GM19035 (cell line): ENCODE results near the gene PLAC1.

Experiments
- ATAC-seq: cut with Tn5 transposase; IDR thresholded peaks from one replicate; pipeline ENCODE4 v1.9.1; 2021; ENCODE audit not compliant: unreplicated experiment

Gene PLAC1

GRCh38 chrX:134631426-134632346 lies 26.6 kb downstream of the PLAC1 start:
- no peak for ATAC-seq

- ATAC-seq: no peak
Measured at GRCh38 chrX:134628663-134629062, 29.6 kb downstream of the PLAC1 start.

GRCh38 chrX:134626434-134626833 lies 31.8 kb downstream of the PLAC1 start:
- ATAC-seq: no peak

- no peak for ATAC-seq
Measured at GRCh38 chrX:134625315-134625718, 33.0 kb downstream of the PLAC1 start.

GRCh38 chrX:134624046-134624430 lies 34.2 kb downstream of the PLAC1 start:
- no peak for ATAC-seq

GRCh38 chrX:134623293-134624045 lies 34.8 kb downstream of the PLAC1 start:
- ATAC-seq: no peak

- no peak for ATAC-seq
Measured at GRCh38 chrX:134622813-134623185, 35.5 kb downstream of the PLAC1 start.

- ATAC-seq: peak; percentile 94
Measured at GRCh38 chrX:134622056-134622812, 36.0 kb downstream of the PLAC1 start.

GRCh38 chrX:134619838-134620237 lies 38.4 kb downstream of the PLAC1 start:
- ATAC-seq: no peak

GRCh38 chrX:134613396-134613795 lies 44.9 kb downstream of the PLAC1 start:
- no peak for ATAC-seq

GRCh38 chrX:134608153-134608552 lies 50.1 kb downstream of the PLAC1 start:
- no peak for ATAC-seq

GRCh38 chrX:134607523-134607922 lies 50.7 kb downstream of the PLAC1 start:
- ATAC-seq: no peak

- ATAC-seq: no peak
Measured at GRCh38 chrX:134604701-134605311, 53.5 kb downstream of the PLAC1 start.

- no peak for ATAC-seq
Measured at GRCh38 chrX:134603806-134604700, 54.2 kb downstream of the PLAC1 start.

GRCh38 chrX:134602410-134602809 lies 55.9 kb downstream of the PLAC1 start:
- ATAC-seq: no peak

GRCh38 chrX:134601240-134601765 lies 57.0 kb downstream of the PLAC1 start:
- no peak for ATAC-seq

GRCh38 chrX:134600714-134601113 lies 57.6 kb downstream of the PLAC1 start:
- no peak for ATAC-seq

- ATAC-seq: no peak
Measured at GRCh38 chrX:134599184-134599914, 58.9 kb downstream of the PLAC1 start.

- no peak for ATAC-seq
Measured at GRCh38 chrX:134592303-134592702, 66.0 kb downstream of the PLAC1 start.
